Muscle of back (tissue), 11 donors: ENCODE results near the gene CCDC142. TPM values are rescaled to one million over a fixed set of nuclear protein-coding genes. Genes with fewer than 3 reads are reported as not detected.
"Not testable (repeated sequence)": the region's sequence is repeated elsewhere in the genome, so short reads cannot be mapped to it uniquely, and the experiment has no call there.

Experiments used
- DNase-seq, 3 donors: peaks; one replicate each; pipeline versions ENCODE4 v3.0.0 to v3.0.0-alpha.2; 2013
- polyA plus RNA-seq, 10 donors: library from polyadenylated mRNA; unstranded; fragments of 120-200 nt; gene quantifications; one replicate each; pipeline ENCODE4 v1.2.1, GENCODE V29; 2013; ENCODE audit not compliant: insufficient read length in 10 of 10

Gene CCDC142
- polyA plus RNA-seq, 10 donors: 4.8 to 11.4 (median 7.1) TPM

DNA sequence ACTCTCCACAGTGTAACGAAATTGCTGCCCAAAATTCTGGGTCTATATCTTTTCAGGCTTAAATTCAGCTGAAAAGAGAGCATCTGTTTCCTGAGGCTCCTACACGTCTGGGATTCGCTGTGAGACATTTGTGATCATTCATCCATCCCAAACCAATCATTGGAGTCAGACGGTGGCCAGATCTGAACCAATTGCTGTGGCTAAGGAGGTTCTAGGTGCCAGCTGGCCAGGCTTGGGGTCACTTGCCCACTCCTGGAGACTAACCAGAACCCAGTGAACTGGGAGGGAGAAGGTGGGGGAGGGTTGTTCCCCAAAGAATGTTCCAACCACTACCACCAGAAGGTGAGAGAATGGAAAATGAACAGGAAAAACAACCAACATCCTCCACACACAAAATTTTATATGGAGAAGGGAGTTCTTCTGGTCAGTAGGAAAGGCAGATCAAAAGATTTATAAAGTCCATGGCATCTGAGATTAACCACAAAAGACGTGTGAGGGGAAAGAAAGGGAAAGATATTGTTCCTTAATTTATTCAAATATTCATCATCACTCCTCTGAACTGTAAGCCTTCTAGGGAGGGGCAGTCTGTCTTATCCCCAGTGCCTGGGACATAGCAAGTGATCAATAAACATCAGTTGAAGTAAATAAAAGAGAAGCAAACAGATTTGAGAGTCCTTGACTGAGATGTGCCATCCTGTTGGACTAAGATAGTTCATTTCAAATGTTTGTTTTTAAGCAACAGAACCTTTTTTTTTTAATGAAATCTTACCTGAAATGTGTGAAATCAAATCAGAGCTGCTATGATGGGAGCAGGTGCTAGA, 38.1 kb downstream of the CCDC142 start:
- no peak for DNase-seq

DNA sequence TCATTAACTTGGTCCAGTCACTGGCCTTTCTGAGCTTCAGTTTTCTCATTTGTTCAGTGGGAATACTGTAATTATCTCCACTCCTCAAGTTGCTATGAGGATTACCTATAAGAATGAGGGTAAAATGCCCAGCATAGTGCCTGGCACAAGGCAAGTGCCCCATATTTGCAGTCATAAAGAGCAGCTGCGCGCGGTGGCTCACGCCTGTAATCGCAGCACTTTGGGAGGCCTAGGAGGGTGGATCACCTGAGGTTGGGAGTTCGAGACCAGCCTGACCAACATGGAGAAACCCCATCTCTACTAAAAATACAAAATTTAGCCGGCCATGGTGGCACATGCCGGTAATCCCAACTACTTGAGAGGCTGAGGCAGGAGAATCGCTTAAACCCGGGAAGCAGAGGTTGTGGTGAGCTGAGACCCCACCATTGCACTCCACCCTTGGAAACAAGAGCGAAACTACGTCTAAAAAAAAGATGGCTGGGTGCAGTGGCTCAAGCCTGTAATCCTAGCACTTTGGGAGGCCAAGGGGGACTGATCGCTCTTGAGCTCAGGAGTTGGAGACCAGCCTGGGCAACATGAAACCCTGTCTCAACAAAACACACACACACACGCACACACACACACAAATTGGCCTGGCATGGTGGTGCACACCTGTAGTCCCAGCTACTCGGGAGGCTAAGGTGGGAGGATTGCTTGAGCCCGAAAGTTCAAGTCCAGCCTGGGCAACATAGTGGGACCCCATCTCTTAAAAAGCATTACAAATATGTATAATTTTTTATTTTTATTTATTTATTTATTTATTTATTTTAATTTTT, 40.1 kb downstream of the CCDC142 start:
- not testable (repeated sequence) for DNase-seq

DNA sequence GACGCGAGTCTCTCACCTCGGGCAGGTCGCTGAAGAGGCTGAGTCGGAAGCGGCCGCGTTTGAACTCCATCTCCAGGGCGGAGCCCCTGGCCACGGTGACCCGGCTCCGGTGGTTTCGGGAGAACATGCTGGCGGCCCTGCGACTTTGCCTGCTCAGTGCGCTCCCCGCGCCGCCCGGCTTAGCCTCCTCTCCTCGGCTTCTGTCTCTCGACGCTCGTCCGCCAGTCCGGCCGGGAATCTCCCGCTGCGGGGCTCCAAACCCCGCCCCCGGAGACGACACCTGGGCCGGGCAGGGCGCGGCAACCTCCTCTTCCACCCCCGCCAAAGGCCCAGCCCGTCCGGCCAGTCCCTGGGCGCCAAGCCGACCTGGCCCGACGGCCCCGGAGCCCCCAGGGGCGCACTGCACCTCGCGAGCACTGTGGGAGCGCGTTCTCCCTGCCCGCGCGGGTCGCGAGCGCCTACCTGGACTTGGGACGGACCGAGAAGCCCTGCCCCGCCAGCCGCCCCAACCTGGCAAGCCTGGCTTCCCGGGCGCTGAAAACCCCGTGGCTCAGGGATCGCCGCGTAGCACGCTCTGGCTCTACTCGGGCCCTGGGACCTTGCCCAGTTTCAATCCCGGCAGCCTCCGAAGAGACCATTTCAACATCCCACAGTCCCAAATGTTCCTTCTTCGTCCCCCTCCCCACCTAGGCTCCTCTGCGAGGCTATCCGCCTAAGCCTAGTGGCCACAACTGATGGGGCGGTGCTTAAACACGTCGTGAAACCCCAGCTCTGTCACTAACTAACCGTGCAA, 40.9 kb downstream of the CCDC142 start, which contains the start of gene RTKN:
Gene RTKN (minus strand): TSS at position 248 of the 793 bp plus-strand sequence. CDS start 121 bp downstream, at position 127.
- DNase-seq: peak in 1 of 3 donors; percentile 78

DNA sequence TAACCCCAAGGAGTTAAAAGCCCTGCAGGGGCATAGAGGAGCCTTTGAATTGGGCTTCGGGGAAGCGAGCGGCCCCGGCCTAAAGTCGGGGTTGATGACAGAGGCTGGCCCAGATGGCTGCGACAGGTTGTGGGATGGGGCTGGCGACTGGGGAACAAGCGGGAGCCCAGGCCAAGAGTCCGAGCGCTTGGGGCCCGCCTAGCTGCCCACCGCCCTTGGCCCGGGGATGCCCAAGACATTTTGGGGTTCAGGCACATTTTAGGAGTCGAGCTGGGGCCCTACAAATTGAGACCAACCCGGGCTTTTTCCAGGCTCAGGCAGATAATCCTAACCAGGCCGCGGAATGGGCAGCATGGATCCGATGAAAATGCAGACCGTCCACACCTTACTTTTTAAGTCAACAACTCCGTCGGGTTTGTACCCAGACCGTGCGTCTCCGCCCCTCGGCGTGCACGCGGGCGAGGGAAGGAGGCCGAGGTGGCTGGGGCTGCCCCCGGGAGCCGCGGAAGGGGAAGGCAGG, 41.6 kb downstream of the CCDC142 start:
- no peak for DNase-seq

DNA sequence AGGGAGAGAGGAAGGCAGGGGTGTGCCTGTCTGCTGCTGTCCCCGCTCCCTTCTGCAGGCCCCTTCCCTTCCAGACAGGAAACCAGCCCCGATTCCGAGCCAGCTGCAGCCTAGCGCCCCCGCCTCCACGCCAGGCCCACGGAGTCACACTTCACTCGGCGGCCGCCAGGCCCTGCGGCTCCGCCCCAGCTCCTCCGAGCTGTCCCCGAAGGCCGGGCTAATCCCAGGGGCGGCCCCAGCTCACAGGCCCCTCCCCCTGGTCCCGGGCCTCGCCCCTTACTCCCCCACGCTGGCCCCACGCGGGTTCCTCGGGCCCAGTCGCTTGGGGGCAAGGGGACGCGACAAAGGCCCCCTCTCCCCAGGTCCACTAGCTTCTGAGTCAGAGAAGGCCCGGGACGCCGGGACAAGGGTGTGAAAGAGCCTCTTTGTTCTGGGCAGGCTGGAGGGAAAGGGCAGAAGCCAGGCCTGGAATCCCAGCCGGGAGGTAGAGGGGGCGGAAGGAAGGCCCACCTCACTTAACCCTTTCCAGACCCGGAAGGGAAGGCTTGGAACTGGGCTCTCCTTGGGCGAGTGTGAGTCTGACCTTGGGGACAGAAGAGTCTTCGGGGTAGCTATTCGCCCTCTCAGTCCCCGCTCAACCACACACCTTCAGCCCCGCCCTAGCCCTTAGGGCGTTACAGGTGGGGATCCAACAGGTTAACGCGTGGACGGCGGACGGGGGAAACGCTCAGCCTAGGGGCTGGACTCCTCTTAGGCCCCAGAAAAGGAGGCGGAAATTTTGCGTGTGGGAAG, 42.2 kb downstream of the CCDC142 start:
- DNase-seq: peak; percentile 85 to 97 (median 92)

DNA sequence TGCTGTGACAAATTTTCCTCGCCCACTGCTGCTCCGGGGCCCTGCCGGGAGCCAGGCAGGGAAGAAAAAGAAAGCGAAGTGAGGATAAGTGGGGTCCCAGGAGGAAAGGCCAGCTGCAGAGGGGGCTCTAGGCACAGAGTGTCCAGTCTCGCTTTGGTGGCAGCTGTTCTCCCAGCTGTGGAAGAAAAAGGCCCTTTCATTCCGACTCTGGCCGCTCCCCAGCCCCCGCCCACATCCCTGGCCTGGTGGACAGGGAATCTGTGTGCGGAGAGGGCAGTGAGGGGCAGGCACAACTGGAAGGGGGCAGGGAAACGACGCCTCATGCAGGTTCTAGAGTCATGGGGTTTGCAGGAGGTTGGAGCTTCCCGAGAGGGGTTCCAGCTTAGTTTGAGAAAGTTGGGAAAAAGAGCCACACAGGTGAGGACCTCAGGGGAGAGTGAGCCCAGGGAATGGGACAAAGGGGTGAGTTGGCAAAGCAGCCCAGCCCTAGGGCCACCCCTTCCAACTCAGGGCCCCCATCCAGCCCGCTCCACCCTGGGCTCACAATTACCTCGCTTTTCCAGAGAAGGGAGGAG, 42.9 kb downstream of the CCDC142 start:
- peak; percentile 79 to 93 (median 84) for DNase-seq

DNA sequence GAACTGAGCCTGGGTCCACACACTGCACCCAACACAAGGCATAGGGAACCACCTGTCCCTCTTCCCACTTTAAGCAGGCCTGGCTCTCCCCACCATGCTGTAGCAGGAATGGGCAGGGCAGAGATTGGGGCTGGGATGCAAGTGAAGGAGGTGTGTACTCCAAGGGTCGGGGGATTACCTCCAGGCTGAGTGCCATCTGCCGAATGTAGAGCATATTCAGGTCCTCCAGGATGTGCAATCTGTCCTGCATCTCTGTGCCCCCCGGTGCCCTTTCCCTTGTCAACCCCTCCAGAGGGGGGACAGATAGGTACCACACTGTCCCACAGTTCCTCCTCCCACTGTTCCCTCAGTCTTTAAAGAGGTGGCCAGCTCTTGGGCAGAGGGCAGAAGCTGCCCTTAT, 43.4 kb downstream of the CCDC142 start:
- no peak for DNase-seq

DNA sequence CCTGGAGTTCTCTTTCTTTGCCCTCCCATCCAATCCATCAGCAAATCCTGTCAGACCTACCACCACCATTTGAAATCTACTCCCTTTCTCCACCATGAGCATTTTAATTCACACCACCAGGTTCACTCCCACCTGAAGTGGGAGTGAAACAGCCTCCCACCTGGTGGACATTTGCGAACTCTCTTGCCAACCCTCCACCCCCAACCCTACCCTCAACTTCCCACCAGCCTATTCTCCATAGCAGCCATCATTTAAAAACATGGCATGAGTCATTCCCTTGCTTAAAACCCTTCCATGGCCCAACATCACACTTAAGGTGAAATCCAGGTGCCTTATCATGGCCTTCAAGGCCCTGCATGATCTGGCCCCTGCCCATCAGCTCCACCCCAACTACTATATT, 44.5 kb downstream of the CCDC142 start:
- no peak for DNase-seq

DNA sequence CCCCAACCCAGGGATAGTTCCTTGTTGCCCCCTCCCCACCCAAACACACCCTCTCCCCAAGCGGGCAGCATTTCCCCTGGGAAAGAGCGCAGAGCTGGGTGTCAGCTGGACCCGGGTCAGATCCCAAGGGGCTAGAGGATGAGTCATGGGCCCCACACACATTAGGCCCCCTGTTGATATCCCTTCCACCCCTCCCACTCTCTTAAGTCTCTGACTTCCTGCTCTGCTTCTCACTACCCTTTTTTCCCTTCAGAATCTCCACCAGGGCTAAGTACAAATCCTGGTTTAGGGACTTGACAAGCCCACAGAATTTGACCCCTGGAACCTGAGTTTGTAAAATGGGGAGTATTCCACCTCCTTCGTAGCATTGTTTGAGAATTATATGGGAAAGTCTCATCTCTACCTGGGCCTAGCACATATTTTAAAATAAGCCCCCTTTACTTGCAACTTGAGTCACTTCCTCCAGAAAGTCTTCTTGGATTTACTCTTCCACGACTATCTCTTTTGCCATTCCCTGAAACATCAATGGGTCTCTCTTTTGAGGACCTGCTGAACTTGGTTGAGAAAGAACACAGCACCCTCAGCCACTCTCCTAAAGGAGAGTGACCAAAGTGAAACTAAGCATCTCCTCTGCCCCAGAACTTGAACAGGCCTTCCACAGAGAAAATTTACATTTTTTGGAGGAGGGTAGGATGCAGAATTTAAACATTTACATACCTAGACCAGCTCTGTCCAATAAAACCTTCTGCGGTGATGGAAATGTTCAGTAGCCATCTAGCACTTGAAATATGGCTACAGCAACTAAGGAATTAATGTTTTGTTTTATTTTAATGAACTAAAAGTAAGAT, 45.7 kb downstream of the CCDC142 start:
- DNase-seq: no peak

DNA sequence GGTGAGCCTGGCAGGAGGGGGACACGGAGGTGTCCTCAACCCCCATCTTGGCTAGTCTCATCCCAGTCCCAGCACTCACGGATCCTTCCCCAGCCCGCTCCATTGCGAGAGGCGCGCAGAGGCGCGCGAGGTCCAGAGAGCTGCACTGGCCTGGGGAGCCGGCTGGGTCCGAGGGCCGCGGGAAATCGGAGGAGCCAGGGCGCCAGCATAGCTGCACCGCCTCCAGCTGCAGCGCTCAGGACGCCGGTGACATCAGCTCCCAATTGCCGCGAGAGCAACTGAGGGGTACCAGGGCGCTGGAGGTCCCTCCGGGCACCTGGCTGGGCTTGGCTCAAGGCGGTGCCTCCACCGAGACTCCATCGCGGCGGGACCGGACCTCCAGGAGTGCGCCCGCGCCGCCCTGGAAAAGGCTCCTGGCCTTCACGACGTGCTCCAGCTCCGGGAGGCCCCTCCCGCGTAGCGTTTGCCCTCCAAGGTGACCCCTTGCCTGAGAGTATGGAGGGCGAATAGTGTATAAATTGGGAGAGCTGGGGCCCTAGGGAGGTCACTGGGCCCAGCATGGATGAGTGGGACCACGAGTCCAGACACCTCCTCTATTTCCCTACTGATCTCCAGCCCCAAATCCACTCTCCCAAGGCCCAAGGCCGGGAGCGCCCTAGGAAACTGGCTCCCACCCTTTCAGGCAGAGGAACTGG, 46.5 kb downstream of the CCDC142 start:
- no peak for DNase-seq

DNA sequence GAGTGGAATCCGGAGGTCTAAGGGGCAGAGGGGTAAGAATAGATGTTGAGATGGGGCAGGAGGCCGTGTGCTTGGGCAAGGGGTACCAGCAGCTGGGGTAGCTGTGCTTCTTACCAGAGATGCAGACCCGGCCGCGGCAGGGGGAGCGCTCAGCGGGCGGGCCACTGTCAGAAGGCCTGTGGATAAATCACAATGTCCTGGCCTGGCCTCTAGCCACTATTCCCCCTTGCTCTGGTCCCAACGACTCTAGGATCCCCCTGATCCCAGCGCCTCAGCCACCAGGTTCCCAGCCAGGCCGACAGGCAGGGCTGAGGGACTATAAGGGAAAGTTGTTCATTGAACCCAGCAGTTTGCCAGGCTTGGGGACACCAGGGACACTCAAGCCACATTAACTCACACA, 52.3 kb downstream of the CCDC142 start:
- no peak for DNase-seq

DNA sequence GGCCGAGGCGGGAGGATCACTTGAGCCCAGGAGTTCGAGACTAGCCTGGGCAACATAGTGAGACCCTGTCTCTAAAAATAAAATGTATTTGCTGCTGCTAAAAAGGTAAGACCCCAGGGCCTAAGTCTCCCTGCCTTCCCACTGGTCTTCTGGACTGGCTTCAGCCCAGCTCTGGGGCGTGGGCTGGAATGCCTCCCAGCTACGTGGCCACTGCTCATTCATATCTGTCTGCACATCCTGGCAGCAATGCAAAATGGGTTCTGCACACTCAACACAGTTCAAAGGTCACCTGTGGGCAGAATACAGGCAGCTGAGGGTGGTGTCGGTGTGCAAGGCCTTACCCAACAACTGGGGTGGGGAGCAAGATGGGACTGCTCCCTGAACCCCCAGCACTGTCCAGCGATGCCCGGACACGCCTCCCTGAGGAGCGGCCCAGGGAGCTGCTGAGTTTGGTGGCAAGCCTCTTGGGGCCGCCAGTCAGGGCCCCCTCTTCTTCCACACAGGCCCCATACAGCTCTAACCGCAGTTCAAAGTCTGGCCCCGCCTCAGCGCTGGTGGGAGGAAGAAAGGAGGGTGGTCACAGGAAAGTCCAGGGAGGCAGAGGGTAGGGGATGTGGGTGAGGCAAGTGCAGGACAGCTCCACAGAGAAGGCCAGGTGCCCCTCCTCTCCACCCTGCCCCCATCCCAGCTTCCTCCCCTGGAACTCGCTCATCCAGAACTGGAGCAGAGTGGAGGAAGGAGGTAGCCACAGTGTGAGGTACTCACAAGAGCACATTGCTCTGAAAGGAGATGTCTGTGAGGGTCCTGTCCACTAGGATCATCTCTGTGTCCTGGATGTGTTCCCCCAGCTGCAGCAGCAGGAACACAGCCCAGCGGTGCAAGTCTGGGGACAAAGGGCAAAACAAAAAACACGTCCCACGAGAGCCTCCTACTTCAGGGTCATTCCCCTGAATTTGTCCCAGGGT, 53.0 kb downstream of the CCDC142 start:
- no peak for DNase-seq

DNA sequence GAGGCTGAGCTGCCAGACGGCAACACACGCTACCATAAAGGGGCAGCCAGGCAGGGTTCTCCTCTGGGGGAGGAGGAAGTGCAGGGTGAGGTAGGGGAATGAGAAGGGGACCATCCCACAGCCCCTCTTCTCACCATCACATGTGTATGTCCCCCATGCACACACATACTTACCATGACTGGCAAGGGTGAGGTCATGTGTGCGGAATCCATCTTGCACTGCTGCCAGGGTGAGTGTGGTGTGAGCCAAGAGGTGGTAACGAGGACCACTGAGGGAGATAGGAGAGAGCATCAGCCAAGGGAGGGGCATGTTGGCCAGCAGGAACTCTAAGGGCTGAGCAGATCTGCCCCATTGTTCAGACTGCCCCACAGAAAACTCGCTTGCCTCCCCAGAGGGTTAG, 54.1 kb downstream of the CCDC142 start:
- no peak for DNase-seq

DNA sequence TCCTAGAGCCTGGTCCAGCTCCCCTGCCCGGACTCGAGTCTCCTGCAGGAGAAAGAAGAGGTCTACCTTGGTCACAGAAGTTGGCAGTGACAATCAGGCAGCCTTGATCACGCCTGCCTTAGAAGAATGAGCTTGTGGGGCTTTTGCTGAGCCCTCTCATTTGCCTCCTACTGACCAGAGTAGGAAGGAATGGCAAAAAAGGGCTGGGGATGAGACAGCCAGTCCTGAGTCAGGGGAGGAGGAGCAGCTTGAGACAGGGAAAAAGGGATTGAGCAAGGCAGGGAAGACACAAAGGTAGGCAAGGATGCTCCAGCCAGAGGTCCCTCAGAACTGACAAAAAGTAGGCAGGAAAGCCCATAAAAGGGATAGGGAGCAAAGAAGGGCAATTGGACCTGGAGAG, 55.2 kb downstream of the CCDC142 start:
- no peak for DNase-seq

DNA sequence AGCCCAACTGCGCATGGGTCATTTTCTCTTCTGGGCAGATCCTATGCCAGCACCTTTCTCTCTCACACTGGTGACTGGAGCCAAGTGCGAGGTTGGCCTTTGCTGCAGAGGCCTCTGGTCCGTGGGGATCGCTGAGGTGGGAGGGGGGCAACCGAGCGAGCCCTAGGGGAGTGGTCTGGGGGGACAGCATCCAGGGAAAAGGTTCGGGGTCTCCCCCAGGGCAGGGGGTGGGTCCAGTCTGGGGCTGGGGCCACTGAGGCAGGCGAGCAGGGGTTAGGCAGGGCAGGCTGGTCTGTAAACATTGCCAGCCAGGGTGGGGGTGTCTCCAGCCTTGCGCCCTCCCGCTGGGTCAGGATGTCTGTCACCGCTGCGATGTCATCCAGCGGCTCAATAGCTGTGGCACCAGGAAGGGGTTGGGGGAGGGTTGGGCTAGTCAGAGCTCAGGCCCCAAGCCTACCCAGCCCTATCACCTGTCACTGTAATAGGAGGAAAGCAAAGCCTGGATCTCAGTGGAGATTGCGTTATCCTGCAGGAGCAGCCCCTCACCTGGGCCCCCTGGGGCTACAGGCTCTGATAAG, 56.5 kb downstream of the CCDC142 start:
- DNase-seq: no peak

DNA sequence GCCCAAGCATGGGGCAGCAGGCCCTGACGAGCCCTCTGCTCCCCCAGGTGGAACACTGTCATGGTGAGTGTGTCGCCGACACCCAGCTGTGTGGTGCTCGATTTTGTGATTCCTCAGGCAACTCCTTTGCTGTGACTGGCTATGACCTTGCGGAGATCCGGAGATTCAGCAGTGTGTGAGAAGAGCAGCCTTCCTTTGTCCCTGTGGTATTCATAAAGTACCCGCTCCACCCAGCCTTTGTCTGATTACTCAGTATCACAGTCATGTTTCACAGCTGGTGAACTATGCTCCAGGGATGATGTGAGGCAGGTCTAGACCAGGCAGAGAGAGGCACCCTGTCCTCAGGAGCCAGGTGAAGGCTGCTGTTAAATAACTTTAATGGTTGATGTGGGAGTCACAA, 57.3 kb downstream of the CCDC142 start:
- DNase-seq: no peak

DNA sequence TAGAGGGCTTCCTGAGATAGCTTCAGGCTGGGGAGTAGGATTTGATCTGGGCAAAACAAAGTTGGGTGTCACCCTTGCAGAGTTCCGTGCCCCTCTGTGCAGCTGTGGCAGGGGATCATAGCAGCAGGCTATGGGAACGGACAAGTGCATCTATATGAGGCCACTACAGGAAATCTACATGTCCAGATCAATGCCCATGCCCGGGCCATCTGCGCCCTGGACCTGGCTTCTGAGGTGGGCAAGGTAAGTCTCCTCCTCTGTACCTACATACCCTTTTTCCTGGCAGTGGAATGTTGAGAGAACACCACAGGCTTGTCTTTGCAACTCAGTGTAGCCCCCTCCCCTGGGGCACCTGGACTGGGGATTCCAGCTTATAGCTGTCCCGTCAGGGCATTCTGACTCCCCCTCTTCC, 57.8 kb downstream of the CCDC142 start:
- no peak for DNase-seq
